ENCODE measurements around the gene AFF3. TPM values are rescaled to one million over a fixed set of nuclear protein-coding genes. Genes with fewer than 3 reads are reported as not detected.

The AFF3 gene
- total RNA-seq, 1 experiment from 2014 or later, result 0.61 TPM

- H2AFZ ChIP-seq (ENCODE audit: low read depth, low read length, poor library complexity, severe bottlenecking), result no peak overlapping the region
- ATAC-seq, result no peak
- DNase-seq (ENCODE audit: low read depth, low spot score), result no peak
- H3K27ac ChIP-seq (ENCODE audit: low read depth, low read length), result no peak overlapping the region
- no peak overlapping the region for H3K4me2 ChIP-seq (ENCODE audit: low read length)
- H3K9me3 ChIP-seq (ENCODE audit: control insufficient read depth in 1 of 2, insufficient read depth in 1 of 2, low read depth in 1 of 2, low read length in 2 of 2), result no peaks in the 10 kb centered on the region
- H3K79me2 ChIP-seq (ENCODE audit: insufficient read depth, low read length), result no peaks in the 10 kb centered on the region
- no peaks in the 10 kb centered on the region for H3K9me2 ChIP-seq (ENCODE audit: insufficient read depth)
- H3K4me1 ChIP-seq (ENCODE audit: control insufficient read depth in 1 of 2, insufficient read depth in 2 of 2, low read length in 2 of 2), result no peaks in the 10 kb centered on the region
- no peak overlapping the region for H3K4me3 ChIP-seq (replicated peaks in 1 of 2; ENCODE audit: low read depth in 1 of 2, low read length in 2 of 2)
- BruUV-seq (replicated peaks), result no TSS peak
- intact Hi-C loops (cut with micrococcal nuclease), result no loop called here
- no peak for TF ChIP-seq YY1 (IDR thresholded peaks at IDR 0.05; ENCODE audit: extremely low read depth, insufficient replicate concordance, low read depth, low read length)
- no peak for TF ChIP-seq EZH2phosphoT487 (IDR thresholded peaks at IDR 0.05; ENCODE audit: borderline replicate concordance)
- TF ChIP-seq SP1 (IDR thresholded peaks at IDR 0.05; ENCODE audit: low read depth), result no peak
- no peak for TF ChIP-seq CEBPB (IDR thresholded peaks at IDR 0.05; ENCODE audit: low read depth)
- TF ChIP-seq TCF7L2 (IDR thresholded peaks at IDR 0.05; ENCODE audit: borderline replicate concordance, extremely low read depth, insufficient read depth, insufficient read length), result no peak
- no peak for TF ChIP-seq JUND (IDR thresholded peaks at IDR 0.05)
- no peak for TF ChIP-seq FOSL1 (IDR thresholded peaks at IDR 0.05; ENCODE audit: low read depth)
- no peak for TF ChIP-seq CBX3 (IDR thresholded peaks at IDR 0.05; ENCODE audit: low read depth)
- TF ChIP-seq POLR2AphosphoS5 (IDR thresholded peaks at IDR 0.05; ENCODE audit: low read depth, low read length), result no peak
- TF ChIP-seq RAD21 (IDR thresholded peaks at IDR 0.05; ENCODE audit: low read depth), result no peak
- TF ChIP-seq EGR1 (IDR thresholded peaks at IDR 0.05; ENCODE audit: low read depth), result no peak
- ChIA-PET POLR2A (no interaction called here), CTCF (no interaction called here), RAD21 (ENCODE audit: low non-redundant PET in 1 of 2, low total read pairs in 2 of 2, uncharacterized antibody in 2 of 2, unreplicated experiment in 2 of 2) (no interaction called here)
- peaks cover 51% of the 10 kb centered on the region for H3K27me3 ChIP-seq (ENCODE audit: insufficient read depth, low read length)
- H3K9ac ChIP-seq (ENCODE audit: low read length), result no peak overlapping the region
- H4K20me1 ChIP-seq (ENCODE audit: insufficient read depth), result no peaks in the 10 kb centered on the region
- no peaks in the 10 kb centered on the region for H3K36me3 ChIP-seq (ENCODE audit: control insufficient read depth in 1 of 2, insufficient read depth in 2 of 2, low read length in 2 of 2)
Measured at GRCh38 chr2:100107906-100108647, 34.3 kb downstream of the AFF3 start.

DNA sequence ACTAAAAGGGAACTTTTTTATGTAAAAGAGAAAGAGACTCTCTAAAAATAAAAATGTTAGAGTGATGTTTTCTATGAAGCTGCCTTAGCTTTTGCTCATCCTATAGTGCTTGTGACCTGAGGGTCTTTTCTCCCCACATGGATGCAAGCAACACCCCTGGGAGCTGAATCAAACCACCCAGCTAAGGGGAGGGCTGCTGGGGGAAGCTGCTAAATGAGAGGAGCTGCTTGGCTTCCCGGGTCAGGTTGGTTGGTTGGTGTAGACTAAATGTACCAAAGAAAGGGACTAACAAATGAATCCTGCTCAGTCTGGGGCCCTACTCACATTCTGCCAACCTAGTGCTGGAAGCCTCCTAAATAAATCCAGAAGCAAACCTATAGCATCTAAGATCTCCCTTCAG lies 35.0 kb downstream of the AFF3 start:
- no peak overlapping the region for H3K9ac ChIP-seq (ENCODE audit: low read length)
- ATAC-seq (no peak), DNase-seq (ENCODE audit: low read depth, low spot score) (no peak)
- intact Hi-C loops (cut with micrococcal nuclease), result no loop called here
- H3K27me3 ChIP-seq (ENCODE audit: insufficient read depth, low read length), result peaks cover 51% of the 10 kb centered on the region
- H2AFZ ChIP-seq (ENCODE audit: low read depth, low read length, poor library complexity, severe bottlenecking), result no peak overlapping the region
- BruUV-seq (replicated peaks), result no TSS peak
- no peaks in the 10 kb centered on the region for H3K9me3 ChIP-seq (ENCODE audit: control insufficient read depth in 1 of 2, insufficient read depth in 1 of 2, low read depth in 1 of 2, low read length in 2 of 2)
- POLR2A ChIA-PET, result no interaction called here
- no peaks in the 10 kb centered on the region for H3K79me2 ChIP-seq (ENCODE audit: insufficient read depth, low read length)
- no peak overlapping the region for H3K4me2 ChIP-seq (ENCODE audit: low read length)
- CTCF ChIA-PET, result no interaction called here
- H4K20me1 ChIP-seq (ENCODE audit: insufficient read depth), result no peaks in the 10 kb centered on the region
- H3K27ac ChIP-seq (ENCODE audit: low read depth, low read length), result no peak overlapping the region
- TF ChIP-seq CEBPB (IDR thresholded peaks at IDR 0.05; ENCODE audit: low read depth) (no peak), ATF3 (IDR thresholded peaks at IDR 0.05) (no peak), JUND (IDR thresholded peaks at IDR 0.05) (no peak), ZFX (IDR thresholded peaks at IDR 0.05) (no peak)
- no peaks in the 10 kb centered on the region for H3K9me2 ChIP-seq (ENCODE audit: insufficient read depth)
- no peaks in the 10 kb centered on the region for H3K4me1 ChIP-seq (ENCODE audit: control insufficient read depth in 1 of 2, insufficient read depth in 2 of 2, low read length in 2 of 2)
- RAD21 ChIA-PET (ENCODE audit: low non-redundant PET in 1 of 2, low total read pairs in 2 of 2, uncharacterized antibody in 2 of 2, unreplicated experiment in 2 of 2), result no interaction called here
- no peak overlapping the region for H3K4me3 ChIP-seq (replicated peaks in 1 of 2; ENCODE audit: low read depth in 1 of 2, low read length in 2 of 2)
- no peaks in the 10 kb centered on the region for H3K36me3 ChIP-seq (ENCODE audit: control insufficient read depth in 1 of 2, insufficient read depth in 2 of 2, low read length in 2 of 2)

Measured in HCT116 (cell line).